GM19452 (cell line): Measurements from ENCODE around the gene UBXN11.
A peak's percentile ranks its signal among the peaks of the same experiment; 100 is the strongest.

Experiments used
- ATAC-seq: cut with Tn5 transposase; IDR thresholded peaks from one replicate; pipeline ENCODE4 v1.9.1; 2021; ENCODE audit not compliant: unreplicated experiment

UBXN11 gene

DNA sequence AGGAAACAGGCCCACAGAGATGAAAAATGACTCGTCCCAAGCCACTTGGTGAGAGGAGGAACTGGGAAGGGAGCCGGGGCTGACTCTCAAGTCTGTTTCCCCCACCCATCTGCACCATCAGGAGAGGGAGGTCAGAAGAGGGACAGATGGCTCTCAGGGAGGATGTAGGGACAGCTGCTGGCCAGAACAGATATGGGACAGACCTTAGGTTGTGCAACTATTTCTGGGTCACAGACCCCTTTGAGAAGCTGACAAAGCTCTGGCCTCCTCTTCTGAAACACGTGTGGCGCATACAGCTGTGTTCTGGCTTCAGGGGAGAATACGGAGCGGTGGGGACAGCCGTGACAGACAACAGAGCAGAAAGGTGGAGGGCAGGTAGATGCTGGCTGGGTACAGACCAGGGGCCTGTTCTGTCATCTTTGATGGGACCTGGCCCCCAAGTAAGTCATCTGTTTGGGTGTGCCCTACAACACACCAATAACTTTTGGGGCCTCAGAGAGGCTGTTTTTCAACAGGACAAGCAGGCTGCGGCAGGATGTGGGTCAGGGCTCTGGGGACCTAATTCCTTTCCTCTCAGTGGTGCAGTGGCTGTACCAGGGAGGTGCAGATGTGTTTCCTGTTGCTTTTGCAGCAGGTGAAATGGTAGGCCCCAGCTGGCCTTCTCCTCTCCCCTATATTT is 19.3 kb downstream of the UBXN11 start:
- peak; percentile 43 for ATAC-seq

DNA sequence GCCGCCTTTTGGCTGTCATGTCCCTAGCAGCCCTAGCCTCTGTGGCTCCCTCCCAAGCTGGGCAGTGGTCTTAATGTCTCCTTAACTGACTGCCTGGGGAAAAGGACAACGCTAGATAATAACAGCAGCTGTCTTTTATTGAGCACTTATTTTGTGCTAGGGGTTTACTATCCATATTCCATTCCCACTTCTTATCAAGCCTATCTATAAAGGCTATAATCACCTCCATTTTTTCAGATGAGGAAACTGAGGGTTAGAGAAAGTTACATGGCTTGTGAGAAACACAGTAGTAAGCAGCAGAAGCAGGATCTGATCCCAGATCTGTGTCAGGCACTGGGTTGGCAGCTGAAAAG is 20.4 kb downstream of the UBXN11 start:
- ATAC-seq = no peak

DNA sequence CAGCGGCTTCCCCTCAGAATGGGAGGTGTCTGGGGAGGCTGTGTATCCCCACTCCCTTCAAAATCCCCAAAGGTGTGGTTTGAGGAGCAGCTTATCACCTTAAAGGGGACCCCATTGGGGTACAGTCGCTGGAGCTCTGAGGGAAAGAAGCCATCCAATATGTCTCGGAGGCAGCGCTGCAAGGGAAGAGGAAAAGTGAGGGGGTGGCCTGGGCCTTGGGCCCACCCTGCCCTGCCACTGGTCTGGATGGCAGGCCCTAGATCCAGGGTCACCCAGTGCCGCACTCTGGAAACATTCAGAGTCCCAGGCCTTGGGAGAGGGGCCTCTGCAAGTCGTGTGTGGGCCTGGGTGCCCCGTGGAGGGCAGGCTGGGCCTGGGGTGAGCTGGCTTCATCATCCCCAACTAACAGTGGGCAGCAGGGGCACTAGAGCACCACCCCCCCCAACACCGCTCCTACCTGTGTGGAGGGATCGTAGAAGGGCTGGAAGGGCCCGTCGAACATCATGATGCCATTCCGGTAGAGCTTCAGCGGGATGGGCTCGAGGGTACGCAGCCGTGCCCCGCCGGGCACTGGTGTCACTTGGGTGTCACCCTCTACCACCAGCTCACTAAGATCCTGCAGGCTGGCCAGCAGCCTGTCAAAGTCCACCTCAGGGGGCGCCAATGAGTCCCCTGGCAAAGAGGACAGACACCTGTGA is 20.9 kb downstream of the UBXN11 start:
- ATAC-seq = no peak

DNA sequence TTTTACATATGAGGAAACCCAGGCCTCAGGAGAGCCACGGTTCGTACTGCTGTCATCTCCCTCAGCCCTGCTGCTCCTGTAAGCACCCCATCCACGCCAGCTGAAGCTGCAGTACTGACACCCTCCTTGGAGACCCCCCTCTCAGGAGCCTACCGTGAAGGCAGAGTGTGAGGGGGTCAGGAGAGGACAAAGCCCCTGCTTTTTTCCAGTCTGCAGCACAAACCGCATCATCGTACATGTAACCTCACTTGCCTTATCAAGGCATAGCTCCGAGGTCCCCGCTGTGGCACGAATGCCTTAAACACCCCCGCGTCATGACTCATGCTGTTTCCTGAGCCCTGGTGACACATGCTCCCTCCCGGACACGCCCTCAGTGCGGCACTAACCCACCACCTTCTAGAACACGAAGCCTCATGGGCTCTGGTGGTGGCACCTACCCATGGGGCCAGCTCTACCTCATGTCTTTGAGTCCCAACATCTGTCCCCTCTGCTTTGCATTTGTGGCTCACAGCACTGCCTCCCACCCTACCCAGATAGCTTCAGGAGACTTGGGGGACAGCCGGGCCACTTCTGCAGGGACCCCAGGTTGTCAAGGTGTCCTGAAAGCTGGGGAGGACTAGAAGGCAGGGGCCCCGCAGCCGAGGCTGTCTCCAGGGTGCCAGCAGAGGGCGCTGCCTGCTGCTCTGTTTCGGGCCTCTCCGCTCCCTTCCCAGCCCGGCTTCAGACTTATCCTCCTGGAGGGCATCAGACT is 21.7 kb downstream of the UBXN11 start:
- no peak for ATAC-seq

DNA sequence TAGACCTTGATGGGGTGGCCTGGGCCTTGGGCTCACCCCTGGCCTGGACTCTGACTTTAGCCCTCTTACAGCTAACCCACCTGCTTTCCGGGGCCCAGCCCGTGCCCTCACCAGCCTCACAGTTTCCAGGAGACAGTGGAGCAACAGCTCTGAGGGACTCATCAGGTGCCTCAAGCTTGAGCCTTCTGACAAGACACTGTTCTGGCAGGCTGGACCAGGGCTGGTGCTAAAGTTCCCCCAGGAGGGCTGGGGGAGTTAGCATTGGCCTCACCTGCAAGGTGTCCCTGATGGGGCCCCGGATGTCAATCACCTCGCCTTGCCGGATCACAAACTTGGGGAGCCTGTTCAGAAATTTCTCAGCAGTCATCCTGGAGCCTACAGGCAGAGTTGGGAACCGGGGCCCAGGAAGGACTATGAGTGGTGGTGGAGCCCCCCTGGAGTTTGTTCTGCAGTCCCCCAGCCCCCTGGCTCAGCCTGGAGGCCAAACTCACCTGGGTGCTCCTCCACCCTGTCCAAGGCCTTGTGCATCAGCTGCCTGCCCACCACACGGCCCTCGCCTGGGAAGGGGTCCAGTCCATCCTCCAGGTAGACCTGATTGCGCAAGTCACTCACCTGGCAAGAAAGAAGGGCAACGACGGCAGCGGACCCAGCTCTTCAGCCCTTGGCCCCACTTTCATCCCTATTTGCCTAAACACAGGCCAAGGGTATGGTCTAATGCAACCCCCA is 22.4 kb downstream of the UBXN11 start:
- ATAC-seq = no peak

DNA sequence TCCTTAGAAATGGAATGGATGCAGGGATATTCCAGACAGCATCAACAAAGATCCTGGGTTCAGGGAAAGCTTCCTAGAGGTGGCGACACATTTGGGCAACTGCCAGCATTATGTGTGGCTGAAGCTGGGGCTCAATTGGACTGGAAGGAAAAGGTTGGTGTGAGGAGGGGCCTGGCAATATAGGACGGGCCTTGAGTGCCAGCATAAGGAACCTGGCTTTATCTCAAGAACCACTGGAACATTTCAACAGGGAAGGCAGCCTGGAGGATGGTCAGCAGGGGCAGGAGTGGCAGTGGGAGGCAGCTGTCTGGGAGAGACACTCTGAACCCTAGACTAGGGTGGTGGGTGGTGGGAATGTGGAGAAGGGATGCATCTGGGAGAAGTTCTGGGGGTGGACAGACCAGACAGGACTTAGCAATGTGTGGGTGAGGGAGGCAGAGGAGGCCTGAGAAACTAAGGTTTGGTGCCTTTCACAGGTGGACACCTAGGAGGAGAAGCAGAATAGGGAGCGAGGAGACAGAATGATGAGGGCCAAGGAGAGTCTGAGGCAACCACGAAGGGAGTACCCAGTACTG is 23.1 kb downstream of the UBXN11 start:
- no peak for ATAC-seq

DNA sequence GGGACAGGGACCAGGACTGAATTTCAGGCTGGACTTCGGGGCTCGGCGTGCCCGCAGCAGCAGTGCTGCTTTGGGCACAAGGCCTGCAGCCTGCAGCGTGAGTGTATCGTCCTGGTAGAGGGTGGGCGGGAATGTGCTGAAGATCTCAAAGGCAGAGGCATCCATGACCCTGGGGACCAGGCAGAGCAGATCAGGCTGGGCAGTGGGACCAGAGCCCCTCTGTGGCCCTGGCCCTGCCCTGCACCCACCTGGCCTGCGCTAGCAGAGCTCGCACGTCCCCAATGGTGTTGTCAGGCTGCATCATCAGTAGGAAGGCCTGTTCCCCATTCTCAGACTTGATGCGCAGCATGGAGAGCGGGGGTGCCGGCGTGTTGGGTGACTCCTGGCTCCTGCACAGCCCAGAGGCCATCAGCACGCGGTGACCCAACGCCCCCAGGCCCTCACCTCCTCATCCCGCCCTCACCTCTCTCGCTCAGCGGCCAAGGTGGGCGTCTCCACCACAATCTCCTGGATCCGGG is 24.0 kb downstream of the UBXN11 start:
- no peak for ATAC-seq

DNA sequence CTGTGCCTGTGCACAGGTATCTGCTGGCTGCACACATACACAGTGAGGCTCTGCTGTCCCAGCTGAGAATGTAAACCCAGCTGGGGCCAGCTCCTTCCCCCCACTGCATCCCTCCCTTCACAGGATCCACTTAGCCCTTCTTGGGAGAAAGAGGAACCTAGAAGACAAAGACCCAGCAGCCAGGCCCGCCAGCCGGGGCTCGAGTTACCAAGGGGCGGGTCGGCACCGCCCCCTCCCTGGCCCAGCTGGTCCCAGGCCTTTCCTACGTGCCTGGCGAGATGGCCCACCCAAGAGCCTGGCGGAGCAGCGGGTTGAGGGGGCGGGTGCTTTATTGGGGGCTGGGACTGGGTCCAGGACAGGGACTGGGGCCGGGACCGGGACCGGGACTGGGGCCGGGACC is 24.5 kb downstream of the UBXN11 start:
- no peak for ATAC-seq

DNA sequence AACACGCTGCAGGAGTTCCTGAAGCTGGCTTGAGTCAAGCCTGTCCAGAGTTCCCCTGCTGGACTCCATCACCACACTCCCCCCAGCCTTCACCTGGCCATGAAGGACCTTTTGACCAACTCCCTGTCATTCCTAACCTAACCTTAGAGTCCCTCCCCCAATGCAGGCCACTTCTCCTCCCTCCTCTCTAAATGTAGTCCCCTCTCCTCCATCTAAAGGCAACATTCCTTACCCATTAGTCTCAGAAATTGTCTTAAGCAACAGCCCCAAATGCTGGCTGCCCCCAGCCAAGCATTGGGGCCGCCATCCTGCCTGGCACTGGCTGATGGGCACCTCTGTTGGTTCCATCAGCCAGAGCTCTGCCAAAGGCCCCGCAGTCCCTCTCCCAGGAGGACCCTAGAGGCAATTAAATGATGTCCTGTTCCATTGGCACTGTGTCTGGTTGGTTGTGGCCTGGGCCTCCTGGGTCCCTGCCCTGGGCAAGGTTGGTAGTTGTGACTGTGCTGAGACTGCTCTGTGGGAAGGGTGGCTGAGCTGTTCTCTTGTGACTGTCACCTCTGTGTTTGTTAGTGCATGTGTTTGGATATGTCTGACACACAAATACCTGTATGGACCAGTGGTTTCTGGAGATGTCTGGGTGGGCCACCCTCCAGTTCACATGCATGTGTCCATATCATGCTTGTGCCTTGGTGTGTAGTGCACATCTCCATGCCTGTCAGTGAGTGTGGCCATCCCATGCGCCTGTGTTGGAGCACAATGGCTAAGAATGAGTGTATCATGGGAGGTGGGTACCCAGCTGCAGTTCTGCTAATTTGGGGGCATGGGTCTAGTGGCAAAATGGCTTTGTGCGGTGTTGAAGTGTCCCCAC is 25.1 kb downstream of the UBXN11 start:
- ATAC-seq = no peak

DNA sequence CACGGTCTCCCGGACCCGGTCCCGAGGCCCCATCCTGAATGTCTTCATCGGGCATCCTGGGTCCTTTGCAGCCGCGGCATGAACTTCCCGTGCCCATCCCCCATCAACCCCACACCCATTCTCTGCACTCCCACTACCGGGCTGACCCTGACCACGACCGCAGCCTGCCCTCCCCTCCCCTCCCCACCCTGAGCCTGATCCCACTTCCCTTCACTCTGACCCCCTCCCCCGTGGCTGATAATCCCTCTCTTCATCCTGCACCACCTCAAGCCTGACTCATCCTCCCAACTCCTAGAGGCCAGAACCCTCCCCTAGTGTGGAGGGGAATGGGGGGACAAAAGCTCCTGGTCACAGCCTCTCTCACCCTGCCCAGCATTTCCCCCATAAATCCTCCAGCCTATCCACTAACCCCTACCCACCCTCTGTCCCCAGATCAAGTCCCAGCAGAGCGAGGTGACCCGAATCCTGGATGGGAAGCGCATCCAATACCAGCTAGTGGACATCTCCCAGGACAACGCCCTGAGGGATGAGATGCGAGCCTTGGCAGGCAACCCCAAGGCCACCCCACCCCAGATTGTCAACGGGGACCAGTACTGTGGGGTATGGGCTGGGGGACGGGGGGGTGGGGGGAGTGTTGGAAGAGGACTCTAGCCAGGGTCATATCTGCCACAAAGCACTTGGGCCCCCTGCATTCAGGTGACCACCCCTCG is 25.9 kb downstream of the UBXN11 start:
- no peak for ATAC-seq

DNA sequence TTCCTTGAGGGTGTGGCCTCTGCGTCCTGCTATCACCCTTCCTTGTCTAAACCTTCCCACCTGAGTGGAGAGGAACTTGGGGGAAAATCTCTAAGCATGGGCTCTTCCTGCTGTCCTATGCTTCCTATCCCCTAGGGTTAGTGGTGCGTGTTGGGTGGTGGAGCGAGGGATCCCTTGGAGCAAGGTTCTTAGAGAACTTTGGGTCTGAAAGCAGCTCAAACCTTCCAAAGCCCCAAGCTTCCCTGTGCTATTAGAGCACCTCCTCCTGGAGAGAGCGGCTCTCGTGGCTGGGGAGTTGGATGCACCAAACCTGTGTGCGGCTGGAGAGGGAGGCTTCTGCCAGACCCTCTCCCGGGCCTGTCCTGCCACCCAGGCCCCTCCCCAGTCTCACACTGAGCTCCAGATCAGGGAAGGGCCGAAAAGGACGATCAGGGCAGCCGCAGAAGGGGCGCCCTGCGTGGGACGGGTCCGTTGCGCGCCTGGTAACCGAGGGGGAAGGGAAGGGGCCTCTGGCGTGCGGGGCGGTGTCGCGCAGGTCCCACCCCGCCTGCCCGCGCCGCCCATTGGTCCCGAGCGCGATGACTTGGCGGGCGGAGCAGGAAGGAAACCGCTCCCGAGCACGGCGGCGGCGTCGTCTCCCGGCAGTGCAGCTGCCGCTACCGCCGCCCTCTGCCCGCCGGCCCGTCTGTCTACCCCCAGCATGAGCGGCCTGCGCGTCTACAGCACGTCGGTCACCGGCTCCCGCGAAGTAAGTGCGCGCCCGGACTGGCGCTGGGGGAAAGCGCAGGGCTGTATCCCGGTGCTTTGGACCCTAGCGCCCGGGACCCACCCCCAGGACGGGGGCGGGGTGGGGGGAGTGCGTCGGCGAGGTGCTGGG is 26.7 kb downstream of the UBXN11 start, which contains the start of gene SH3BGRL3:
SH3BGRL3 (plus strand) TSS at position 631 of the 877 bp plus-strand sequence; CDS start at position 701, 70 bp downstream.
- ATAC-seq = peak; percentile 62

DNA sequence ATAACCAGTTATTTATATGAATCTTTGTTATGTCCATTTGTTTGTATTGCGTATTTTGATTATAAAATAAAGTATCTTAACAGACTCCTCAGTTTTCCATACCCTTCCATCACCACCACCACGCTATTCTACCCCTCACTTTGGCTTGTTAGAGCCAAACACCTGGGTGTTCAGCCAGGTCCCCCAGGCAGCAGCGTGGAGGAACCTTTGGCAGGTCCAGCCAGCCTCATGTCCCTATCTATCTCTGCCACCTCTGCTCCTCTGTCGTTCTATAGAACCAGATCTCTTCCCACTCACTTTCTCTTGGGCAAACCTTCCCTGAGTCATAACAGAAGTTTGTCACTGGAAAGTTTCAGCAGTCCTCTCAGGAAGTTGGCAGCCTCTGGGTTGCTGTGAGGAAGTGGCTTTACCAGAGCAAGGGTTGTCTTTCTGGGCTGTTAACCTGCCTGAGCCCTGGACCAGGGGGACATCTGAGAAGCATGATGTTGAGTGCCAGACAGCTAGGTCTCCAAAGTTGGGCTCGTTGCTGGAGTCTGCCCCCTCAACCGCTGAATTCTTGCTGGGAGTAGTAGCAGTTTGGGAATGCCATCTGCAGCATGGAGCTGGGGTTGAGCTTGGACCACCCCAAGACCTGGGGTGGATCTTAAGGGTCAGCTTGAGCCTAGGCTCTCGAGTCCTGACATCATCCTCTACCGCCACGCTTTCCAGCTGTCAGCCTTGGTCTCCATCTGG is 27.5 kb downstream of the UBXN11 start:
- ATAC-seq = no peak

DNA sequence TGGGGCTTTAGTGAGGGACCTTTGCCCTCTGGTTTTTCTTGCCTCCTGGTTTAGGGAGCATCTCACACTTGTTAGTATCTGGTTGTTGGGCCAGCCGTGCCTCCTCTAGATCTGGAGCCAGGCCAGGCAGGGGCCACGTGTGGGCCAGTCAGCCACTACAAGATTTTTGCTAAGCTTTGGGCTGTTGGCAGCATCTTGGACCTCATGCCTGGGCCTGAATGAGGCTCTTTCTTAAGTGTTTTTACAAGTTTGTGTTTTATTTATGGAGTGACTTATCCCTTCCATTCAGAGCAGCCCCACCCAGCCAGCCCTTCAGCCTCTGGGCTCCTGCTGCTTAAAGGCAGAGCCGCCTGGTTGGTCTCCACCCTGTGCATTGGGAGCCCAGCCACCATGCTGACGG is 28.1 kb downstream of the UBXN11 start:
- ATAC-seq = no peak

DNA sequence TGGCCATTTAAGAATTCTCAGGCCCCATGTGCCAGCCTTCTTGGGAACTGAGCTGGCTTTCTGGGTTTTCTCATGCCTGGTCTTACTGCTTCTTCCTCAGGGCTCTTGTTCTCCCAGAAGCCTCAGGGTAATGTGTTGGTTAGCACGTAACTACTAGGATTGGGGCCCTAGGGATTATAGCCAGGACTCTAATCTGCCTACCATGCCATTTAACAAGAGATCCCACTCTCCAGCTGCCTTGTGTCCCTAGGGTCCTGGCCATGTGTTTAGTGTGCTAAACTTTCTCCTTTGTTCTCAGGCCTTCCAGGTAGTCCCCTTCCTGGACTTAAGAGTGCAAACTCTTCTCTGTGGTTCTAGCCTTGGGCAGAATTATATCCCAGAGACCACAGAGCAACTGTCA is 28.7 kb downstream of the UBXN11 start:
- ATAC-seq = no peak

DNA sequence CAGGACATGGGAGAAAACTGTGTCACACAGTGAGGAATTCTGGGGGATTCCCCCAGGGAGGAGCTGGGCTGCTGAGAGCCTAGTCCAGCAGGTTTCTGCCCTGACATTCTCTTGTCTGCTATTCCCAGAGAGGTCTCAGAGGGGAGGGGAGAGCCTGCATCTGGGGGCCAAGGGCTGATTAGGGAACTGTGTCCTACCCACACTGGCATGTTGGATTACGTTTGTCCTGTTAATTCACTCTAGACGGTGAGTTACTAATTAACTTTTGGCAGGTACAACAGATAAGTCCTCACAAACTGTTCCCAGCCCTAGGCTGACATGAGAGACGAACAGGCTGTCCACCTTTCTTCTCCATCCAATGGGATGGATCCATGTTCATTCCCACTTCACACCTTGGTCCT is 29.2 kb downstream of the UBXN11 start:
- ATAC-seq = no peak

DNA sequence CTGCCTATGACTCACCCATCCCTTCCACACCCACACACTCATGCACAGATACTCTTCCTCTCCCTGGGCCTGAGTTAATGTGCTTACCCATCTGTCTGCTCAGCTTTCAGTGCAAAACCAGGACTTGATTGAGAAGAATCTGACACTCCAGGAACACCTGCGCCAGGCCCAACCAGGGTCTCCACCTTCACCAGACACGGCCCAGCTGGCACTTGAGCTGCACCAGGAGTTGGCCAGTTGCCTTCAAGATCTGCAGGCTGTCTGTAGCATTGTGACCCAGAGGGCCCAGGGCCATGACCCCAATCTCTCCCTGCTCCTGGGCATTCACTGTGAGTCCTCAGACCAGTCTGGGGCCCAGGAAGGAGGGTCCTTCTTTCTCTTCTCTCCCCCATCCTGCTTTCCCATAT is 30.0 kb downstream of the UBXN11 start:
- ATAC-seq = no peak

DNA sequence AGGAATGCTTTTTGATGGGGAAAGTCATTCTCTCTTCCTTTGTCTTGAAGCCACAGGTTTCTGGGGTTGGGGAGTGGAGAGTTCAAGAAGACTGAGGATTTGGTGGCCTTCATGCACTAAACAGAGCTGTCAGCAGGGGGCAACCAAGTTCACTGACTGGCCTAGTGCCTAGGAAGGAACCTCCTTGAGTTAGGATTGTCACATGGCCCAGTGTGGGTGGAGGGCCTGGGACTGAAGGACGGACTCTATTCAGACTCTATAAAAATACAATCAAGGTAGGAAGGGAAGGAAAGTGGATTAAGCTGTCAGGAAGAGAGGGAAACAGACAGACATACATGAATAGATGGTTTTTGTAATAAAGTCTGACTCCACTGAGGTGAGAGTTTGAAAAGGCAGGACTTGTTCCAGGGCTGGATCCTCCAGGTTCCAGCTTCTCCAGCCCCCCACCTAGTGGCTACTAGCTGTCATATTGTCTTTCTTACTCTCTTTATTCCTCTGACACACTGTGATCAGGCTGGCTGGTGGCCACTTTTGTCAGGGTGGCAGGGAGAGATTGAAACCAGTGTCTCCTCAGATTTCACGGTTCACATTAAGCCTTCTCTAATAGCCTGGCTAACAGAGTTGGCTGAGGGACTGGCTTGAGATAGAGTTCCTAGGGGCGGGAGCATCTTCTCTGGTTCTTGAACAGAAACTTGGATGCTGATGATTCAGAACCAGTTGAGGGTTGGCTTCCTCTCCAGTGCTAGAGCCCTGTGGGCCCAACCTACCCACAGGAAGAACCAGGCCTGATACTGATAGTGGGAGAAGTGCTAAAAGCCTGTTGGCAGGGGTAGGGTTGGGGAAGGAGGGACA is 30.6 kb downstream of the UBXN11 start:
- ATAC-seq = no peak
